Activated CD4-positive, alpha-beta T cell treated with anti-CD3 and anti-CD28 coated beads, Interleukin-2, amount 10 ng/mL, durations not matched to agents 7 days and 5 days (primary cell): ENCODE results near the gene MRPL12. TPM values are rescaled to one million over a fixed set of nuclear protein-coding genes. Genes with fewer than 3 reads are reported as not detected.

Experiments used
- CTCF ChIA-PET: fragments of 350-600 bp; sonication (Branson Sonifier 250); formaldehyde crosslinking; loops from one replicate; lab custom pipeline; 2021; ENCODE audit warnings: antibody characterized with exemption; lab: Charles Lee
- POLR2A ChIA-PET: fragments of 350-600 bp; sonication (Branson Sonifier 250); formaldehyde crosslinking; loops from one replicate; lab custom pipeline; 2021; ENCODE audit warnings: antibody characterized with exemption; lab: Charles Lee
- DNase-seq: peaks from one replicate; pipeline ENCODE4 v3.0.0-alpha.2; 2020
- H3K27ac Mint-ChIP-seq: one replicate; pipeline ENCODE4 v1.8.0; 2021; ENCODE audit warnings: mild to moderate bottlenecking, moderate library complexity, mixed read lengths
- H3K27me3 Mint-ChIP-seq: one replicate; pipeline ENCODE4 v1.8.0; 2021; ENCODE audit warnings: mixed read lengths
- H3K36me3 Mint-ChIP-seq: one replicate; pipeline ENCODE4 v1.8.0; 2021; ENCODE audit warnings: low read depth, mixed read lengths
- H3K4me1 Mint-ChIP-seq: one replicate; pipeline ENCODE4 v1.8.0; 2021; ENCODE audit warnings: mixed read lengths
- H3K4me3 Mint-ChIP-seq: one replicate; pipeline ENCODE4 v1.8.0; 2021; ENCODE audit warnings: mild to moderate bottlenecking, moderate library complexity, mixed read lengths
- H3K9me3 Mint-ChIP-seq: one replicate; pipeline ENCODE4 v1.8.0; 2021; ENCODE audit warnings: mixed read lengths
- total RNA-seq, 2 experiments: library from RNA; stranded (reverse); gene quantifications; one replicate each; pipeline ENCODE4 v1.2.3, GENCODE V29; 2021

MRPL12 gene
- total RNA-seq, 2 experiments from 2014 or later: 52.7 to 62.3 TPM

DNA sequence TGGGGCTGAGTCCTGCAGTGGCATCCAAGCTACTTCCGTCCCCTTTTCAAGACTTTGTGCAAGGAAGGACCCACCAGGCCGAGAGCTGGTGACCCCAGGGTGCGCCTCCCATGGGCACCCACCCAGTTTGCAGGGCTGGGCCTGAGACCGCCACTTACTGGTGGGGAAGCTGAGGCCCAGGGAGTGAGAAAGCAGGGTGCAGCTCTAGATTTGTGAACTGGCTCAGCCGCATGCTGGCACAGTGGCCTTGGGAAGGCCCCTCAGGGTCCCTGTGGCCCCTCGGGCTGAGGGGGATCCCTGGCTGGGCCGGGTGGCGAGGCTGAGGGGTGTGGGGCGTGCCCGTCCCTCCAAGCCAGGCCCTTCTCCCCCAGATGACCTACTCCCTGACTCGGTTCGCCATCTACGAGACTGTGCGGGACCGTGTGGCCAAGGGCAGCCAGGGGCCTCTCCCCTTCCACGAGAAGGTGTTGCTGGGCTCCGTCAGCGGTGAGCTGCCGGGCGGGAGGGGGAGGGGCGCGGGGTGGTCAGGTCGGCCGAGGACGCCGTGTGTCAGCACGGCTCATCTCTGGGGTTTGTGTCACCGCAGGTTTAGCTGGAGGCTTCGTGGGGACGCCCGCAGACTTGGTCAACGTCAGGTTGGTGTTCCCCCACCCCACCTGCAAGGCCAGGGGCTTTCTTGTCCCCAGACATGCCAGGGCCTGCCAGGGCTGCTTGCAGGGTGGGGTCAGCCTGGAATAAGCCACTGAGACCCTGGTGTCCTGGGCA, 12.1 kb downstream of the MRPL12 start:
- H3K27ac Mint-ChIP-seq: no peak overlapping the region
- peaks cover 1% of the 10 kb centered on the region for H3K36me3 Mint-ChIP-seq
- no peaks in the 10 kb centered on the region for H3K27me3 Mint-ChIP-seq
- H3K4me3 Mint-ChIP-seq: no peak overlapping the region
- DNase-seq: no peak
- H3K9me3 Mint-ChIP-seq: no peaks in the 10 kb centered on the region
- ChIA-PET CTCF (no interaction called here), POLR2A (no interaction called here)
- peaks cover 20% of the 10 kb centered on the region for H3K4me1 Mint-ChIP-seq

DNA sequence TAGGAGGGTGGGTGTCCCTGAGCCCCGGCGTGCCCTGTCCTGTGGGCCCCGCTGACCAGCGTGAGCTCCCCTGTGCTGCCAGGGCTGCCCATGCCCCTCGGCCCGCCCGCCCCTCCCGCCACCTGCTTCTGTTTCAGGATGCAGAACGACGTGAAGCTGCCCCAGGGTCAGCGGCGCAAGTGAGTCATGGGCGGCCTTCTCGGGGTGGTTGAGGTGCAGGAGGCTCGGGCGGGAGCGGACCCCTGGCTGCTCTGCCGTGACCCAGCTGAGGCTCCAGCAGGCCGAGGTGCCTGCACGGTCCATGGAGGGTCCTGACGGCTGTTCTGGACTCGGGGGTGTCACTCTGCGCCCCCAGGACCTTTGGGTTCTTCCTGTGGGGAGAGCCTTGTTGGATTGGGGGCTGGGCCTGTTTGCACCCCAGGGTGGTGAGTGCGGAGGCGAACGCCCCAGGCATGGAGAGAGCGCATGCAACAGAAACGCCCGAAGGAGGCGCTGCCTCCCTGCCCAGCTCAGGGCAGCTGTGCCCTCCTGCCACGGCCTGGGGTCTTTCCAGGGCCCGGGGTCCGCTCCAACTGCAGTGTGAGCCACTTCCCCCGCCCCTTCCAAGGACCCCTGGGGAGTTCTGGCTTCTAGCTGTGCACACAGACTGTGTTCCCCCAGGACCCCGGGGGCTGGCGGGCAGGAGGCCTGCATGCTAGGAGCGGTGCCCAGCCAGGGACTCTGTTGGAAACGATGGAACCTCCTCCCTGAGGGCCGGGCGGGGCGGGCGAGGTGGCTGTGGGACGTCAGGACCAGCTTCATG, 12.9 kb downstream of the MRPL12 start:
- Mint-ChIP-seq H3K9me3 (no peaks in the 10 kb centered on the region), H3K4me3 (no peak overlapping the region), H3K36me3 (peaks cover 1% of the 10 kb centered on the region), H3K27ac (no peak overlapping the region), H3K4me1 (peaks cover 13% of the 10 kb centered on the region), H3K27me3 (no peaks in the 10 kb centered on the region)
- POLR2A ChIA-PET: no interaction called here
- CTCF ChIA-PET: interaction anchor here (1.0 kb wide), 1 partner anchor 12 kb away, joined by 3 read pairs; no protein-coding TSS in a partner anchor
- DNase-seq: no peak

DNA sequence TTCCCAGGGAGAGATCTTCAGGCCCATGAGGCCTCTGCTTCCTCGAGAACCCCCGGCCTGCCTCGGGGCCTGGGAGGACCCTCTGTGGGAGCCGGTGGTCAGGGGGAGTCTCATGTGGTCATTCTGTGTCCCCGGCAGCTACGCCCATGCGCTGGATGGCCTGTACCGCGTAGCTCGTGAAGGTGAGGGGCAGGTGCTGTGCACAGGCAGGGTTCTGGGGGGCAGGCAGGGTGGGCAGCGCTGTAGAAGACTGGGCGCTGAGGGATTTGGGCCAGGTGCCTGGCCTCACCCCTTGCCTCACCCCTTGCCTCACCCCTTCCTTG, 13.5 kb downstream of the MRPL12 start:
- Mint-ChIP-seq H3K9me3 (no peaks in the 10 kb centered on the region), H3K36me3 (peaks cover 1% of the 10 kb centered on the region), H3K4me3 (no peak overlapping the region), H3K27me3 (no peaks in the 10 kb centered on the region), H3K4me1 (peaks cover 10% of the 10 kb centered on the region), H3K27ac (no peak overlapping the region)
- CTCF ChIA-PET: interaction anchor here (1.0 kb wide), 1 partner anchor 12 kb away, joined by 3 read pairs; no protein-coding TSS in a partner anchor
- POLR2A ChIA-PET: no interaction called here
- no peak for DNase-seq

DNA sequence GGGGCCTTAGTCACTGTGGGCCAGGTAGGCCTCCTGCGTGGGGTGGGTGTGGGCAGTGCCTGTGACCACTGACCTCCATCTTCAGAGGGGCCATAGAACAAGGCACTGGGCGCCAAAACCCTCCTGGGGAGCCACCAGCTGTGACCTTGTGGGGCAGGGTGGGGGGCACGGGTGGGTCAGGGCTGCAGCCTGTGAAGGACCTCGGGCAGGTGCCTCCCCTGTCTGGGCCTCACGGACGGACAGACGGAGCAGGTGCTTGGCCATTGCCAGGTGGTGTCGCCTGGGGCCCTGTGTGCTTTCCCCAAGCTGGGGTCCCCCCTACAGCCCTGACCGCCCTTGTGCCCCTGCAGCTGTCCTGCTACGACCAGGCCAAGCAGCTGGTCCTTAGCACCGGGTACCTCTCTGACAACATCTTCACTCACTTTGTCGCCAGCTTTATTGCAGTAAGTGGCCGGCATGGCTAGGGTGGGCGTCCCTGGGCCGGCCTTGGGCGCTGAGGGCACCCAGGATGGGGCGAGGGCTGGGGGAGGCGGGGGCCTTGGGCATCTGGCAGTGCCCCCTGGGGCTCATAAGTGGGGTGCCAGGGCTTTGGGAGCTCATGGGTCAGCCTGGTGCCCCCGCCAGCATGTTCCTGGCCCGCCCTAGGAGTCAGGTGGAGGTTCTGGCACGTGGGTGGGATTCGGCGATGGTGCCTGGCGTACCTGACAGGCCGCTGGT, 14.0 kb downstream of the MRPL12 start:
- H3K27me3 Mint-ChIP-seq: no peaks in the 10 kb centered on the region
- POLR2A ChIA-PET: no interaction called here
- peaks cover 11% of the 10 kb centered on the region for H3K4me1 Mint-ChIP-seq
- CTCF ChIA-PET: interaction anchor here (0.6 to 1.0 kb wide), 2 partner anchors 11 to 120 kb away, joined by 3 read pairs; no protein-coding TSS in a partner anchor
- H3K27ac Mint-ChIP-seq: no peak overlapping the region
- no peak for DNase-seq
- H3K36me3 Mint-ChIP-seq: peaks cover 1% of the 10 kb centered on the region
- no peaks in the 10 kb centered on the region for H3K9me3 Mint-ChIP-seq
- no peak overlapping the region for H3K4me3 Mint-ChIP-seq

DNA sequence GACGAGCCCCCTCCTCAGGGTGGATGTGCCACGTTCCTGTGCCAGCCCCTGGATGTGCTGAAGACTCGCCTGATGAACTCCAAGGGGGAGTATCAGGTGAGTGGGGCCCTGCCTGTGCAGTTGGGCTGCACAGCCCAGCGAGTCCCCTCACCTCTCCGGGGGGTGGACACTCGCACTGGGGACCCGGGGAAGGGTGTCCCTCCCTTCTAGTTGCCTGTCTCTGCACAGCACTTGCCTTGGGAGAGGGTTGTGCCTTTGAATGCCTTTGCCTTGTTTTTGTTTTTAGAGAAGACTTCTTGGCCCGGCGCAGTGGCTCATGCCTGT, 14.6 kb downstream of the MRPL12 start:
- Mint-ChIP-seq H3K4me3 (no peak overlapping the region), H3K9me3 (no peaks in the 10 kb centered on the region), H3K27me3 (no peaks in the 10 kb centered on the region), H3K36me3 (peaks cover 1% of the 10 kb centered on the region), H3K27ac (no peak overlapping the region), H3K4me1 (peaks cover 11% of the 10 kb centered on the region)
- DNase-seq: no peak
- POLR2A ChIA-PET: no interaction called here
- CTCF ChIA-PET: no interaction called here

DNA sequence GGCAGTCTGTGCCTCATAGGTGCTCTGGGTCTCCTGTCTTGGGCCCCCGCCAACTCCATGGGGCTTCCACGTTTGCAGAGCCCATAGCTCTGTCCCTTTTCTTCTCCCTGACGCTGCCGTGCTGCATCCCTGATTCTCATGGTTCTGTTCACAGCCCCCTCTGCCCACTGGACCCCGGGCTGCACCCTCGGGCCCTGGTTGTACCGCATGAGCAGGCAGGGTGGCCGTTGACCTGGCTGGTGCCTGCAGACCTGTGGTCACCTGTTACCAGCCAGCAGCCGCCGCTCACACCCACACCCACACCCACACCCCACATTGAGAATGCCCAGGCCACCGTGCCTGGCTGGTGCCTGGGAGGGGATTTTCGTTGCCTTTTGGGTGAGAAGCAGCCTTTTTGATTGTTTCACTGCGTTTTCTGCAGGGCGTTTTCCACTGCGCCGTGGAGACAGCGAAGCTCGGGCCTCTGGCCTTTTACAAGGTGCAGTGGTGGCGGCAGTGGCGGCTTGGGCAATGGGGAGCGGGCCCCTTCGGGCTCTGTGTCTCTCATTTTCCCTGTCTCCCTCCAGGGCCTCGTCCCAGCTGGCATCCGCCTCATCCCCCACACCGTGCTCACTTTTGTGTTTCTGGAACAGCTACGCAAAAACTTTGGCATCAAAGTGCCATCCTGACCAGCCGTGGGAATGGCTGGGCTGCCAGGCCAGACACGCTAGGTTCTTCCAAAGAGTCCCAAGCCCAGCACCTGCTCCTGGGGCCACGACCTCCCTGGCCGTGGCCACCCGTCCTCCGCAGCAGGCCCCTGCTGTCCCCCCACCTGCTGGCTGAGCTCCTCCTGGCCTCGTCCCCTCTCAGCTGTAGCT, 16.5 kb downstream of the MRPL12 start:
- DNase-seq: no peak
- no peak overlapping the region for H3K27ac Mint-ChIP-seq
- no peak overlapping the region for H3K4me3 Mint-ChIP-seq
- peaks cover 10% of the 10 kb centered on the region for H3K27me3 Mint-ChIP-seq
- H3K36me3 Mint-ChIP-seq: peaks cover 1% of the 10 kb centered on the region
- CTCF ChIA-PET: interaction anchor here (0.7 to 1.0 kb wide), 2 partner anchors 15 to 1027 kb away, joined by 3 read pairs; no protein-coding TSS in a partner anchor
- POLR2A ChIA-PET: no interaction called here
- H3K4me1 Mint-ChIP-seq: peaks cover 2% of the 10 kb centered on the region
- H3K9me3 Mint-ChIP-seq: no peaks in the 10 kb centered on the region

DNA sequence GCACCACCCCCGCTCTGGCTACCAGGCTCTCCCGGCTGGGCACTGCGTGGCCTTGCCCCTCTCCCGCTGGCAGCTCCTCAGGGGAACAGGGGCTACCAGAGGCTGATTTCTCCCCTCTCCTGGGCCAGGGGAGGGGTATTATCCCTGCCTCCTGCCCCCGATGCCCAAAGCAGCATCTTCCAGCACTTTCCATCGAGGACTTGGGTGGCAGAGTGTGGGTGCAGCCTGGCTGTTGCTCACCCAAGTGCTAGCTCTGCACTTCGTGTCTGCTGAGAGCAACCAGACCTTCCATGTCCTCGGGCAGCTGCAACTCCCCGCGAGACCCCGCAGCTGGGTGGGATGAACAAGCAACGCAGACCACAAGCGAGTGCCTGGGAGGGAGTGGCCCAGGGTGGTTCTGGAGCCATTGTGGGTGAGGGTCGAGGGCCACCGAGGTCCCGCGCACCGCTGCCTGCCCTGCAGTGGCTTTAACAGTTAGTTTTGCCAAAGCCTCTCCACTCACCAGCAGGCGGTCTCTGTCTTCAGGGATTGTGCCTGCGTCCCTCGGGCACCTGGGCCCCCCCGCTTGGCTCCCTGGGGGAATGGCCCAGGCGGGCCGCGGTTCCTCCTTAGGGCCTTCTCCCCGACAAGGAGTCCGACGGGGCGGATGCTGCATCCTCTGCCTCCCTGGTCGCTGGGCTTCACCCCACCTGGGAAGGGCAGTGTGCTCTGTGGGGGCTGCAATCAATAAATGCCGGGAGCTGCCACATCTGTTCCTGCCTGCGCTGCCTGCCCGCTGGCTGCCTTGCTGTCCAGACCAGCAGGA, 17.3 kb downstream of the MRPL12 start:
- H3K27ac Mint-ChIP-seq: no peak overlapping the region
- H3K9me3 Mint-ChIP-seq: no peaks in the 10 kb centered on the region
- peaks cover 10% of the 10 kb centered on the region for H3K27me3 Mint-ChIP-seq
- no peak overlapping the region for H3K4me3 Mint-ChIP-seq
- H3K36me3 Mint-ChIP-seq: peaks cover 1% of the 10 kb centered on the region
- CTCF ChIA-PET: interaction anchor here (0.6 to 1.0 kb wide), 2 partner anchors 15 to 86 kb away, joined by 3 to 4 read pairs; no protein-coding TSS in a partner anchor
- no peak for DNase-seq
- H3K4me1 Mint-ChIP-seq: peaks cover 2% of the 10 kb centered on the region
- POLR2A ChIA-PET: no interaction called here

DNA sequence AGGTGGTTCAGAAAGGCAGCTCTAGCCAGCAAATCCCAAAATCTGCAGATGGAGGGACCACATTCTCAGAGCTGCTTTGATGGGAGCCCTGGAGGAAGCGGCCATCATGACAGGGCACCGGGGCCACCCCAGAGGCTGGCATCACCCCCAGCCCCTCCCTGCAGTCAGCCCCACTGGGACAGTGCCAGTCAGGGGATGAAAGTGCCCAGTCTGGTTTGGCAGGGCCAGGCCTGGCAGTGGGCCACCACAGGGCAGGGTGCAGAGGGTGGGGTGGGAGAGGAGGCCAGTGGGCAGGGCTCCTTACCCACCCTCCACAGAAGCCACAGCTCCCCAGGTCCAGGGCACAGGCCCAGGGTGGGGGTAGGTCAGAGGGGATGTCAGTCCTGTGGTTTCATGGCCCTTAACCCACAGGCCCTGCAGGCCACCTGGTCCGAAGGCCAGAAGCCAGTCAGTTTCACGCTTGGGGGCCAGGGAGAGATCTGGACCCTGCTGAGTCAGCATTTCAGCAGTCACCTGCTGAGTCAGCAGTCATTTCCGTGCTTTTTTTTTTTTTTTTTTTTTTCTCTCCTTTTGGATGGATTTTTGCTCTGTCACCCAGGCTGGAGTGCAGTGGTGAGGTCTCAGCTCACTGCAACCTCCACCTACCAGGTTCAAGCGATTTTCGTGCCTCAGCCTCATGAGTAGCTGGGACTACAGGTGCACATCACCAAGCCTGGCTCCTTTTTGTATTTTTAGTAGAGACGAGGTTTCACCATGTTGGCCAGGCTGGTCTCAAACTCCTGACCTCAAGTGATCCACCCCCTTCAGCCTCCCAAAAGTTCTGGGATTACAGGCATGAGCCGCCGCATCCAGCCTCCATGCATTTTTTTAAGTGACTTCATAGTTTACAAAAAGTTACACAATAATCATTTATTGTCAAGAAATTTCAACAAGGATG, 19.3 kb downstream of the MRPL12 start:
- H3K27ac Mint-ChIP-seq: no peak overlapping the region
- H3K9me3 Mint-ChIP-seq: no peaks in the 10 kb centered on the region
- H3K4me1 Mint-ChIP-seq: peaks cover 2% of the 10 kb centered on the region
- no peak for DNase-seq
- POLR2A ChIA-PET: no interaction called here
- peaks cover 10% of the 10 kb centered on the region for H3K27me3 Mint-ChIP-seq
- H3K36me3 Mint-ChIP-seq: peaks cover 1% of the 10 kb centered on the region
- H3K4me3 Mint-ChIP-seq: no peak overlapping the region
- CTCF ChIA-PET: interaction anchor here (0.7 to 1.0 kb wide), 3 partner anchors 13 to 137 kb away, joined by 3 to 5 read pairs (median 4); no protein-coding TSS in a partner anchor

DNA sequence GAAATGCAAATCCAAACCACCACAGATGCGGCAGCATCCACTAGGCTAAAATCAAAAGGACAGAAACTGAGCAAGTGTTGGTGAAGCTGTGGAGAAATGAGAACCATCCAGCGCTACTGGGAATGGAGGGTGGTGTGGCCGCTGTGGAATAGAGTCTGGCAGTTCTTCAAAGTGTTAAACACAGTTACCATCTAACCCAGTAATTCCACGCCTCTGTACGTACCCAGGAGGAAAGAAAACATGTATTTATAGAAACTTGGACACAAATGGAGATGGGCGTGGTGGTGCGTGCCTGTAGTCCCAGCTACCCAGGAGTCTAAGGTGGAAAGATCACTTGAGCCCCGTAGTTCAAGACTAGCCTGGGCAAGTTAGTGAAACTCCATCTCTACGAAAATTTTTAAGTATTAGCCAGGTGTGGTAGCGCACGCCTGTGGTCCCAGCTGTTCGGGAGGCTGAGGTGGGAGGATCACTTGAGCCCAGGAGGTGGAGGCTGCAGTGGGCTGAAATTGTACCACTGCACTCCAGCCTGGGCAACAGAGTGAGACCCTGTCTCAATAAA, 20.6 kb downstream of the MRPL12 start:
- no peaks in the 10 kb centered on the region for H3K9me3 Mint-ChIP-seq
- CTCF ChIA-PET: interaction anchor here (0.9 kb wide), 1 partner anchor 136 kb away, joined by 3 read pairs; no protein-coding TSS in a partner anchor
- DNase-seq: no peak

DNA sequence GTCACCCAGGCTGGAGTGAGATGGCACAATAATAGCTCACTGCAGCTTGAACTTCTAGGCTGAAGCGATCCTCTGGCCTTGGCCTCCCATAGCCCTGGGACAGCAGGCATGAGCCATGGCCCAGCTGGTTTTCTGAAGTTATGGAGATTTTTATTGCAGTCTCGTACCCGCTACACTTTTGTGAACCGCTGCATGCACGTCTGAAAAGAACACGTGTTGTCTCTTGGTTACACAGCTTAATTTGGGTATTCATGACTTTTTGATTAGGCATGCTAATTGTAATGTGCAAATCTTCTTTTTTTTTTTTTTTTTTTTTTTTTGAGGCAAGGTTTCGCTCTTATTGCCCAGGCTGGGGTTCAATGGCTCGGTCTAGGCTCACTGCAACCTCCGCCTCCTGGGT, 22.3 kb downstream of the MRPL12 start:
- no peaks in the 10 kb centered on the region for H3K9me3 Mint-ChIP-seq
- peaks cover 10% of the 10 kb centered on the region for H3K27me3 Mint-ChIP-seq
- no peak for DNase-seq
- ChIA-PET CTCF (interaction anchor here (0.8 to 1.3 kb wide), 3 partner anchors 9 to 234 kb away, joined by 3 to 4 read pairs (median 3); no protein-coding TSS in a partner anchor), POLR2A (no interaction called here)
- no peak overlapping the region for H3K27ac Mint-ChIP-seq
- no peak overlapping the region for H3K4me3 Mint-ChIP-seq
- H3K4me1 Mint-ChIP-seq: peaks cover 2% of the 10 kb centered on the region
- H3K36me3 Mint-ChIP-seq: no peaks in the 10 kb centered on the region

More for the DNA sequence above, 20.6 kb downstream of the MRPL12 start:
- POLR2A ChIA-PET: no interaction called here
- H3K36me3 Mint-ChIP-seq: no peaks in the 10 kb centered on the region
- no peak overlapping the region for H3K4me3 Mint-ChIP-seq
- peaks cover 10% of the 10 kb centered on the region for H3K27me3 Mint-ChIP-seq
- no peak overlapping the region for H3K27ac Mint-ChIP-seq
- peaks cover 2% of the 10 kb centered on the region for H3K4me1 Mint-ChIP-seq
